NB4 (cell line): ENCODE results near the gene RHBDD2.

Experiments used
- POLR2A ChIP-seq: IDR thresholded peaks from 2 replicates; pipeline ENCODE4 v1.6.1; 2011; ENCODE audit warnings: mild to moderate bottlenecking; ENCODE audit not compliant: insufficient read length; ENCODE audit errors: extremely low read depth
- TF ChIP-seq, protein P1 (sequence below): IDR thresholded peaks from one replicate; pipeline ENCODE4 v1.5.1; 2012; ENCODE audit warnings: low read depth, low read length
- TF ChIP-seq, protein P2 (sequence below): IDR thresholded peaks from 2 replicates; pipeline ENCODE4 v1.6.1; 2011; ENCODE audit warnings: low read depth, low read length

DNA sequence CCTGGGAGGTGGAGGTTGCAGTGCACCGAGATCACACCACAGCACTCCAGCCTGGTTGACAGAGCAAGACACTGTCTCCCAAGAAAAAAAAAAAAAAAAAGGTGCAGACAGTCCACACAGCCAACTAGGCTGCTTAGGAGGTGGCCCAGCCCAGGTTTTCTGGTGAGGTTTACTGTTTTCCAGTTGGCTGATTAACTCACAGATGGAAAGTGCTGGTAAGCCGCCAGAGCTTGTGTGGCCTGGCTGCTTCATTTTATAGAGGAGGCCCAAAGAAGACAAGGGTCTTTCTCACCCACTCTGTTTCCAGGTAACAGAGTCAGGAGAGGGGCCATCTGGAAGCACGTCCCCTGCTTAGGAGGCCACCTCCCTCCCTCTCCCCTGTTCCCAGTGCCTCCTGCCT lies 6.2 kb downstream of the RHBDD2 start:
- TF ChIP-seq POLR2A, result no peak
- TF ChIP-seq, protein P1, sequence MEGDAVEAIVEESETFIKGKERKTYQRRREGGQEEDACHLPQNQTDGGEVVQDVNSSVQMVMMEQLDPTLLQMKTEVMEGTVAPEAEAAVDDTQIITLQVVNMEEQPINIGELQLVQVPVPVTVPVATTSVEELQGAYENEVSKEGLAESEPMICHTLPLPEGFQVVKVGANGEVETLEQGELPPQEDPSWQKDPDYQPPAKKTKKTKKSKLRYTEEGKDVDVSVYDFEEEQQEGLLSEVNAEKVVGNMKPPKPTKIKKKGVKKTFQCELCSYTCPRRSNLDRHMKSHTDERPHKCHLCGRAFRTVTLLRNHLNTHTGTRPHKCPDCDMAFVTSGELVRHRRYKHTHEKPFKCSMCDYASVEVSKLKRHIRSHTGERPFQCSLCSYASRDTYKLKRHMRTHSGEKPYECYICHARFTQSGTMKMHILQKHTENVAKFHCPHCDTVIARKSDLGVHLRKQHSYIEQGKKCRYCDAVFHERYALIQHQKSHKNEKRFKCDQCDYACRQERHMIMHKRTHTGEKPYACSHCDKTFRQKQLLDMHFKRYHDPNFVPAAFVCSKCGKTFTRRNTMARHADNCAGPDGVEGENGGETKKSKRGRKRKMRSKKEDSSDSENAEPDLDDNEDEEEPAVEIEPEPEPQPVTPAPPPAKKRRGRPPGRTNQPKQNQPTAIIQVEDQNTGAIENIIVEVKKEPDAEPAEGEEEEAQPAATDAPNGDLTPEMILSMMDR, result no peak
- TF ChIP-seq, protein P2, sequence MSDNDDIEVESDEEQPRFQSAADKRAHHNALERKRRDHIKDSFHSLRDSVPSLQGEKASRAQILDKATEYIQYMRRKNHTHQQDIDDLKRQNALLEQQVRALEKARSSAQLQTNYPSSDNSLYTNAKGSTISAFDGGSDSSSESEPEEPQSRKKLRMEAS, result no peak
